HTR-8/SVneo (cell line): ENCODE results near the gene ZNF451.
A peak's percentile ranks its signal among the peaks of the same experiment; 100 is the strongest.
"Not testable (repeated sequence)": the region's sequence is repeated elsewhere in the genome, so short reads cannot be mapped to it uniquely, and the experiment has no call there.

Experiments
- DNase-seq: peaks from one replicate; pipeline ENCODE4 v3.0.0; 2011; ENCODE audit warnings: low spot score, mixed read lengths; ENCODE audit not compliant: insufficient read length
- FAIRE-seq: peaks from 2 replicates; lab custom pipeline; 2011; peaks lifted over from hg19 to GRCh38; lab: Jason Lieb, UNC

ZNF451 gene

DNA sequence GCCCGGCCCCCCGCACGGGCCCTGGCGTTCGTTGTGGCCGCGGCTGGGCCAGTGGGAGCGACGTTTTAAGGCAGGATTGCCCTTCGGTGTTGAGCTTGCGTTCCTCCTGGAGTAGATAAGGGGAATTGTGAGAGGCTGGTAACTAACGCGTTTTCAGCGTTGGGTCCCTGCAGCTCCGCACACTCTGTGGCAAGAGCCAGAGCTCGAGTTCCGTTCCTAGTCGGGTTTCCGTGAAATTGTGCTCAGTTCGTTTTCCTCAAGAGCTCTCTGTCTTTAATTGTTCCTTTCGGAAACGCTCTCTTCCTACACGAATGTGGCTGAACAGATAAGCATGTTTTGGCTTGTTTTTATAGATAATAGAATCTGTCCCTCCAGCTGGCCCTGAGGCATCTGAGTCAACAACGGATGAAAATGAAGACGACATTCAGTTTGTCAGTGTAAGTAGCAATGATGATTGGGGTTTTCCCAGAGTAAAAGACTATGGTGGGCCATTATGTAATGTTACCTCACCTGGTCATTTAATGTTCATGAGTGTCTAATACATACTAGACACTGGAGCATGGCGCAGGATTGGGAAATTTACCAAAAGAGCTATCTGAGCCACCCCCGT lies 575 bp downstream of the ZNF451 start:
- FAIRE-seq, result not testable (repeated sequence)

DNA sequence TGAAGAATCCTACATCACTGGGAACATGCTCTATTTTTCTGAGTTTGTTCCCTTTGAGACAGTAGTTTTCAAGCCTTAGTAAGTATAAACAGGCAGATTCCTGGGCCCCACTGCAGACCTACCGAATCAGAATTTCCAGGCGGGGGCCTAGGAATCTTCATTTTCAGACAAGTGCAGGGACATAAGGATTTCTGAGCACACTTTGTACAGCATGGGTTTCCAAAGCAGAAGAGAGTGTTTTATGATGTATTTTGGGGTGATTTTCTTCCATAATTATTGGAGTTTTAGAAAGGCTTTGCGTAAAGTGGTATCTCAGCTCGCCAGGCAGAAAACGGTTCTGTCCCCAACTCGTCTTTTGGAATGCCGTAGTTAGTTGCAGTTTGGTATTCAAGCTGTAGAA lies 1.4 kb downstream of the ZNF451 start:
- DNase-seq, FAIRE-seq: not testable (repeated sequence)

More for the DNA sequence above, 575 bp downstream of the ZNF451 start:
- DNase-seq, result not testable (repeated sequence)

- no peak for FAIRE-seq
- DNase-seq, result no peak
Observed at GRCh38 chr6:57094689-57095088, 4.7 kb downstream of the ZNF451 start.

- DNase-seq (no peak), FAIRE-seq (no peak)
Observed at GRCh38 chr6:57097596-57097995, 7.6 kb downstream of the ZNF451 start.

DNA sequence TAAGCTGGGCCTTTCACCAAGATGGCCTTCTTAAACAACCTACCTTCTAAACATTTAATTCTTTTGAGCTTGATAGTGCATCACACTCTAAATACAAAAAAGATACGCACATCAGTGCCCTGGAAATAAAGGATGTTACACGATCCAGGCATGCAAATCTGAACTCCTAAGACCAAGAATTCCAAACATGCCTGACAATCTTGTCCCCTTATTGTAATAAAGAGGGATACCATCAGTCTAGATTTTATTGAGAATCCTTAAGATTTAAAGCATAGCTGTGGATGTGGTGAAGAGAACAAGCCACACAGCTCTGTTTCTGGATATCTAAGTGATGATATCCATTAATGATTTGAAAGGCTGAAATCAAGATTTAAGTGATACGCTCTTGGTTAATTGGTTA lies 13.0 kb downstream of the ZNF451 start:
- FAIRE-seq, result no peak

DNA sequence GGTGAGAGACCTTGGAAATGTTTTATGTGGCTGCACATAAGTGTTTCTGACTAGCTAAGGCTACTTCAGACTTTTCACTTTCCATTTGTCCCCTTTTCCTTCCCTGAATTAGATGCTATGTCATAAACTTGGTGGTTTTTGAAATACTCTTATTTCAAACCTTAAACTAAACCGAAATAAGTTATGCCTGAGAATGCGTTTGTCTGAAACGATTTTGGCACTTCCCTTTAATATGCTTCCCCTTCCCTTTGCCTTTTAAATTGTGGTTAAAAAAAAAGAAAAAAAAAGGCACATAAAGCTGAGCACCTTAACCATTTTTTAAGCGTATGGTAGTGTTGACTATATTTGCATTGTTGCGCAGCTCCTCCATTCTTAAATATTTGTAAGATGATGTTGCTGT lies 14.3 kb downstream of the ZNF451 start:
- no peak for DNase-seq
- no peak for FAIRE-seq

More for the DNA sequence above, 13.0 kb downstream of the ZNF451 start:
- DNase-seq, result no peak

DNA sequence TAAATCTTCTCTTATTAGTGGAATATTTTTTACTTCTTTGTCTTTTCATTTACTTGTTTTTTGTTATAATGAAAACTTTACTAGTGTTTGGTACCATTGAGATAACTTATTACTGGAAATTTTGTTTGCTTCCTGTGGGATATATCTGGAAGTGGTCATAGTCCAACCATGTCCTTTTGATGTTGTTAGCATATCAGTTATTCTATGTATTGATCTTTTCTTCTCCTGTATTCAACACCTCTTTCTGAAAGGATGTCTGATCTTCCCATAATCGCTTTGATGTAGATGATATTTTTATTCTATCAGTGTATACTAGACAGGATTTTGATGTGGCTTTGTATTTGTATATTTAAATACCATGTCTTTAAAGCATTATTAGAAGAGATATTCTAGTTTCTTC lies 17.0 kb downstream of the ZNF451 start:
- DNase-seq (no peak), FAIRE-seq (no peak)

- FAIRE-seq (no peak), DNase-seq (no peak)
Observed at GRCh38 chr6:57108691-57109090, 18.7 kb downstream of the ZNF451 start.

DNA sequence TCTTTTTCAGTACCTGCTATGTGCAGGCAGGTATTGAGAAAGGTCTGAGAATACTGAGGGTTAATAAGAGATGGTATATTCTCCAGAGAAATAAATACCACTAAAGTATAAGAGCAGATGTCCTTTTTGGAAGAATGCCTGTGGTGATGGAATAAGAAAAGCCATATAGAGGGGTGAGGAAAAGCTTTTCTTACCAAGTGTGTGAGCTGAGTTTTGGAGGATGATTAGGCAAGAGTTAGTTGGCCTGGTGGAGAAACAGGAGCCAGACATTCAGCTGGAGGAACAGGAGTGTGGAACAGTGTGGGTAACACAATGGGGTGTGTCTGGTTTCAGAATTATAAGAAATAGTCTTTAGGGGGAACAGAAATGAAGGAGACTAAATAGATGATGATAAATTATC lies 19.9 kb downstream of the ZNF451 start:
- FAIRE-seq, result no peak
- no peak for DNase-seq

DNA sequence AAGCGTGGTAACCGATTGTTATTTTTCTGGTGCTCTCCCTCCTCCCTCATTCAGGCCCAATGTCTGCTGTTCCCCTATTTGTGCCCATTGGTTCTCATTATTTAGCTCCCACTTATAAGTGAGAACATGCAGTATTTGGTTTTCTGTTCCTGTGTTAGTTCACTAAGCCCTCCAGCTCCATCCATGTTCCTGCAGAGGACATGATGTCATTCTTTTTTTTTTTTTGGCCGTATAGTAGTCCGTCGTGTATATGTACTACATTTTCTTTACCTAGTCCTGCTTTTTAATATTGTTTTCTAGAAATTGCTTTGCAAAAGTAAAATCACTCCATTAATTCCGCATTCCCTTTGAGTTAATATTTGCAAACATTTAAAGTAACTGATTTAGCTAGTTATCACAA lies 23.1 kb downstream of the ZNF451 start:
- FAIRE-seq, result no peak

DNA sequence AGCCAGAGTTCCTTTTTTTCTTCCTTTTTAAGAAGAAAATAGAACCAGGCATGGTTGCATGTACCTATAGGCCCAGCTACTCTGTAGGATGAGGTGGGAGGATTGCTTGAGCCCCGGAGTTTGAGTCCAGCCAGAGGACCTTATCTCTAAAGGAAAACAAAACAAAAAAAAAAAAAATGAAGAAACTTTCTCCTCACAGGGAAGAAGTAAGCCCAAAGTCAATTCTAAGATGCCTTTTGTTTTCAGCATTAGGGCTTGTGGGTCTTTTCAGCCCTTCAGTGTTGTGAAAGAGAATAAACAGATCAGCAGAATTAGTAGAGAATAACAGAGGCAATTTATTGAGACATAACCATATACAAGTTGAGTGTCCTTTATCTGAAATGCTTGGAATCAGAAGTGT lies 26.8 kb downstream of the ZNF451 start:
- DNase-seq, result no peak
- FAIRE-seq, result no peak

More for the DNA sequence above, 23.1 kb downstream of the ZNF451 start:
- no peak for DNase-seq

DNA sequence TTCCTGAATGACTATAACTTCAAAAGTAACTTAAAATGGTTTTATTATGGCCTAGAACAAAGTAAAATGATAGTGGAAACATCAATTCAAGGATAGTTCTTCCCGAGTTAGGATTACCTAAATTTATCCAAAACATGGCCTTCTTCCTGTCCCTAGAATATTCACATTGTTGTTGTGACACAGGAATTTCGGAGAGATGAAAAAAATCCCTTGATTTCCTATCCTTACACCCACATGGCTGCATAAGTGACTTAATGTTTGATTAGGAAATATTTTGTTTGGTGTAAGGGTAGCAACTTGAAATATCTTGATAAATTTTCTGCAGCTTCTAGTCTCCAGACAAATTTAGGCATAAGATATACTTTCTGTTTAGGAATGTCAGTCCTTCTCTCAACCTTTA lies 27.8 kb downstream of the ZNF451 start:
- FAIRE-seq, result no peak

DNA sequence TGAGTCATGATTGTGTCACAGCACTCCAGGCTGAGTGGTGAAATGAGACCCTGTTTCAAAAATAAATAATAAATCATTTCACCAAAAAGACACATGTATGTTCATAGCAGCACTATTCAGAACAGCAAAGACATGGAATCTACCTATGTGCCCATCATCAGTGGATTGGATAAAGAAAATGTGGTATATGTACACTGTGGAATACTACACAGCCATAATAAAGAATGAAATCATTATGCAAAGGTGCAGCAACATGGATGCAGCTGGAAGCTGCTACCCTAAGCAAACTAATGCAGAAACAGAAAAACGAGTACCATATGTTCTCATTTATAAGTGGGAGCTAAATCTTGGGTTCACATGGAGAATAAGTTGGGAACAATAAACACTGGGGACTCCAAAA lies 33.1 kb downstream of the ZNF451 start:
- no peak for DNase-seq
- FAIRE-seq, result peak; percentile 51

More for the DNA sequence above, 27.8 kb downstream of the ZNF451 start:
- no peak for DNase-seq

- DNase-seq (no peak), FAIRE-seq (peak; percentile 28)
Observed at GRCh38 chr6:57127763-57128162, 37.8 kb downstream of the ZNF451 start.

- FAIRE-seq (no peak), DNase-seq (no peak)
Observed at GRCh38 chr6:57130661-57131177, 40.7 kb downstream of the ZNF451 start.

GRCh38 chr6:57134954-57135353 lies 45.0 kb downstream of the ZNF451 start:
- FAIRE-seq (no peak), DNase-seq (no peak)

- no peak for FAIRE-seq
Observed at GRCh38 chr6:57135885-57136284, 45.9 kb downstream of the ZNF451 start.

GRCh38 chr6:57137350-57137749 lies 47.4 kb downstream of the ZNF451 start:
- no peak for FAIRE-seq

More at GRCh38 chr6:57135885-57136284, 45.9 kb downstream of the ZNF451 start:
- DNase-seq, result no peak

GRCh38 chr6:57138026-57138425 lies 48.0 kb downstream of the ZNF451 start:
- FAIRE-seq (no peak), DNase-seq (no peak)

More at GRCh38 chr6:57137350-57137749, 47.4 kb downstream of the ZNF451 start:
- no peak for DNase-seq

DNA sequence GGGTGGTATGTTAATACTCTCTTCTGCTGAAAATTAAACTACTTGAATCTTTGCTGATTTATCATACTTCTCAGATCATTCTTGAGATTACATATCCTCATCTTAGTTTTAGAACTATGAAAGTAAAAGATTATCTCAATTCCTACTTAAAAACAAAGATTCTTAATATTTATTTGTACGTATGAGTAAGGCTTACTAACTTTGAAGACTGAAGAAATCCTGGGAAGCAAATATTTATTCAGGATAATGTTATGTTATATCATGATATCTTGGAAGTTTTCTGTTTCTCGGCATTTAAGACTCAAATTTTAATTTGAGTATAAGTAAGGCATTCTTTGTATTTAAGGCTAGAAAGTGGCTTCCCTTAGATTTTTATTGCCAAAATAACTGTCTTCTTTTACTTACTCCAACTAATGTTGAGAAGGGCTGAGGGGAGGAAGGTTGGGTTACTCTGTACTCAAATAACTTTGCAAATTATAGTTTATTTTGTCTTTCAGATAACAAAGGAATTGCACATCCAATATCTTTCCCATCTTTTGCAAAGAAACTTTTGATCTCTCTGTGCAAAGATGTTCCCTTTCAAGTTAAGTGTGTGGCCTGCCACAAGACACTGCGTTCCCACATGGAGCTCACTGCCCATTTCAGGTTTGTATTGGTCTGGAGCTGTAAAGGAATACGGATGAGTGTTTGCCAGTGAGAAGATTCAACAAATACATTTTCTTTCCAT lies 51.6 kb downstream of the ZNF451 start:
- DNase-seq, result no peak
- peak; percentile 67 for FAIRE-seq

DNA sequence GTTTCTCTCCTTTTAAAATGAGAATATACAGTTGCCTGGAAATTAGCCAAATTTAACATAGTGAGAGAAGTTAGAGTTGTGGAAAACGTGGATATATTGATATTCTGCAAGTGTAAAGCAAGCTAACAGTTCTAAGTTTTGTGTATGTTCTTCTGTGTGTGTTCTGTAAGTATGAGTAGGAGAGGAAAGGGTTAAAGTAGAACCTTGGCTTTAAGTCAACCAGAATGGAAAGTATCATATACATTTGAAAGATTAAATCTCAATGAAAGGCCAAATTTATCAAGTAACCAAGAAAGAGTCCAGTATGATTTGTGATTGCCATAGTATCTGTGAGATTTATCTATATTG lies 52.2 kb downstream of the ZNF451 start:
- no peak for FAIRE-seq
- DNase-seq, result no peak

- DNase-seq, result no peak
- FAIRE-seq, result no peak
Observed at GRCh38 chr6:57143690-57144089, 53.7 kb downstream of the ZNF451 start.
